ENCODE measurements around the gene GSS.
"Not testable (repeated sequence)": the region's sequence is repeated elsewhere in the genome, so short reads cannot be mapped to it uniquely, and the experiment has no call there.

Gene GSS

DNA sequence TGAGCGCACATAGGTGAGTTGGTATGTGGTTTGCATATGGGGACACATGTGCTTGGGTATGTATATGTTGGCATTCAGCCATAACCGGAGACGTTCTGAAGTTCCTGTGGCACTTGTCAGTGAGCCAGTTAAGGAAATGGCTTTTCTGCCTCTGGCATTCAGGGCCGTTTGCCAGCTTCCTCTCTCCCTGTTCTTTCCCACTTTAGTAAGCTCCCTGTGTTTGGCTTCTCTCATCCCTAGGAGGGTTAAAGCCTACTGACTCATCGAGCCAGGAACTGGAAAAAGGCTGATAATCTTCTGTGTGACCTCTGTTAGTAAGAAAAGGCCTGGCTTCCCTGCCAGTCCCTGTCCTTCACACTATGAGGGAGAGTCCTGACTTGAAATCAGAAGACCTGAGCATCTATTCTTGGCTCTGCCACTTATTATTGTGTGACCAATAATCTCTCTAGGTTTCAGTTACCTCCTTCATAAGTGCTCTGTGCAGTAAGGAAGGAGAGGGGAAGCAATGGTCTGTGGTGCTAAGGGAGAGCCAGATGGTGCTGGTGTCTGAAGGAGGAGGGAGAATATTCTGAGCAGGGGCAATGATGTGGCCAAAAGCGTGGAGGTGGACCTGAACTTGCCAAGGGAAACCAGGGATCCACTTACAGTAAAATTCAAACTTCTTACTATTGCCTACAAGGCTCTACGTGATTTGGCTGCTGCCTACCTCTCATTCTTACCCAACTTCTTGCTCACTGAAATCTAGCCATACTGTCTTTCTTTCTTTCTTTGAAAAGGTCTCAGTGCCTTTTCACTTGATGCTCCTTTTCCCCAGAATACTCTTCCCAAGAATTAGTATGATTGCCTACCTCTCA is 47.8 kb downstream of the GSS start:
- DNase-seq (ENCODE audit: low spot score), result no peak

DNA sequence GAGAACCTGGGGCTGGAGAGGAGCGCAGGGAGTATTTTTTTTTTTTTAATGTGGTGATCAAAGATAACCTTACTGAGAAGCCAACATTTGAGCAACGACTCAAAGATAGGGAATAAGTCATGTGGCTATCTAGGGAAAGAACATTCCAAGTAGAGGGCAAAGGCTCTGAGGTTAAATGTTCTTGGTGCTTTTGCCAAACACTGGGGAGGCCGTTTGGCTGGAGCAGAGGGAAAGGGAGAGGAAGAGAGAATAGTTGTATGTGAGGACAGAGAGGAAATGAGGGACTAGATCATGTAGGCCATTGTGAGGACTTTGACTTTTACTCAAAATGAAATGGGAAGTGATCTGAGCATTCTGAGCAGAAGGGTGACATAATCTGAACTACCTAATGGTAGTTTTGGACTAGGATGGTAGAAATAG is 51.4 kb downstream of the GSS start:
- no peak for DNase-seq (ENCODE audit: low spot score)

DNA sequence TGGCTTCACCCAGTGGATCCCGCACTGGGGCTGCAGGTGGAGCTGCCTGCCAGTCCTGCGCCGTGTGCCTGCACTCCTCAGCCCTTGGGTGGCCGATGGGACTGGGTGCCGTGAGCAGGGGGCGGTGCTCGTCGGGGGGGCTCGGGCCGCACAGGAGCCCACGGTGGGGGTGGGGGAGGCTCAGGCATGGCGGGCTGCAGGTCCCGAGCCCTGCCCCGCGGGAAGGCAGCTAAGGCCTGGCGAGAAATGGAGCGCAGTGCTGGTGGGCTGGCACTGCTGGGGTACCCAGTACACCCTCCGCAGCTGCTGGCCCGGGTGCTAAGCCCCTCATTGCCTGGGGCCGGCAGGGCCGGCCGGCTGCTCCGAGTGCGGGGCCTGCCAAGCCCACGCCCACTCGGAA is 56.9 kb downstream of the GSS start:
- DNase-seq (ENCODE audit: low spot score), result not testable (repeated sequence)

DNA sequence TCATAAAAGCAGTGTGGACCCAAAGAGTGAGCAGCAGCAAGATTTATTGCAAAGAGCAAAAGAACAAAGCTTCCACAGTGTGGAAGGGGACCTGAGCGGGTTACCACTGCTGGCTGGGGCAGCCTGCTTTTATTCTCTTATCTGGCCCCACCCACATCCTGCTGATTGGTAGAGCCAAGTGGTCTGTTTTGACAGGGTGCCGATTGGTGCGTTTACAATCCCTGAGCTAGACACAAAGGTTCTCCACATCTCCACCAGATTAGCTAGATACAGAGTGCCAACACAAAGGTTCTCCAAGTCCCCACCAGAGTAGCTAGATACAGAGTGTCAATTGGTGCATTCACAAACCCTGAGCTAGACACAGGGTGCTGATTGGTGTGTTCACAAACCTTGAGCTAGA is 57.5 kb downstream of the GSS start:
- not testable (repeated sequence) for DNase-seq (ENCODE audit: low spot score)

DNA sequence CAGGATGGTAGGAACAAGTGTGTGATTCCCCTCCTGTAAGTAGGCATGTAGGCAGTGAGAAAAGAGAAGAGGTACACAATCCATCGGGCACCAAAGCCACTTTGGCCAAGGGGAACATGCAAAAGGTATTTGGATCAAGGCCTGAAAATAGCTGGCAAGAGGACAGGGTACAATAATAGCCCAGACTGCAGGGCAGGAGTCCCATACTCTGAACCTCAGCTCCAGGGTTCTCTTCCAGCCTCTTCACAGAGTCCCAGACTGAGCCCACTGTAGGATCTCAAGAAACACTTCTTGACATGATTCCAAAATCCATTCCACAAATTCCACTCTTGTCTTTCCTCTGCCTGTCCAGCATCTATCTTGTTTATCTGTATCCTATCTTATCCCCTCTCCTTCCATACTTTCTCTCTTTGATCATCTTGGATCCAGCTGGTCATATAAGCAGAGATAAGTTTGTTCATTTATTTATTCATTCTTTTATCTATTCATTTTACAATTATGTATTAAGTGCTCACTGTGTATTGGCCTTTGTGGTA is 59.5 kb downstream of the GSS start:
- DNase-seq (ENCODE audit: low spot score), result no peak

DNA sequence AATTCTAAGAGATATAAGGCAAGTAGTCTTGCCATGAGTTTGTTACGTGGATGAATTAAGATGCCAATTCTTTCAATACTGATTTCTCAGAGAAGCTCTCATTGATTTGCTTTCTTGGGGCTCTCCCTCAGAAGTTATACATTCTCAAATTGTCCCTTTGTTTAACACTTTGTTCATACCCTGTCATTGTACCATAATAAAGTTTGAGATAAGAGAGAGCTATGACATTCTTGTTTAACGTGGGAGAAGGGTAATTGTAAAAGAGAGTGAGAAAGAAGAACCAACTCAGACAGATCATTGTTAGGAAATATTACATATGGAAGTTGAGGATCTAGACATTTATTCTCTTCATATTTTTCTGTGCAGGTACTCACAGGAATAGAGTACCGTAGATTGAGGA is 60.1 kb downstream of the GSS start:
- DNase-seq (ENCODE audit: low spot score), result no peak

DNA sequence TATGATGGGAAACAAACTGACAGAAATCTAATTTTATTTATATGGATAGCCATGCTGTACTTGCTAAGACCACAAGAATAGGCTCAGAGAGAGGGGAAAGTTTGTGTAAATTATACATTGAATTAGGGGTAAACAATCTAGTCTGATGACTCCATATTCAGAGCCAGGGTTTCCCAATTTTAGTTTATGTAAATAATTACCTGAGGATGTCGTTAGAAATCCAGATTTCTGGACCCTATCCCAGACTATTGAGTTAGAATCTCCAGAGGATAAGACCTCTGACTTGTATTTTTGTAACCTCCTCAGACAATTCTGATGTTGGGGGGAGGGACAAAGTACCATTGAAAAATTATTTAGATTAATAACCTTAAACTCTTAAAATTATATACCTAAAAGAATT is 60.9 kb downstream of the GSS start:
- DNase-seq (ENCODE audit: low spot score), result no peak

DNA sequence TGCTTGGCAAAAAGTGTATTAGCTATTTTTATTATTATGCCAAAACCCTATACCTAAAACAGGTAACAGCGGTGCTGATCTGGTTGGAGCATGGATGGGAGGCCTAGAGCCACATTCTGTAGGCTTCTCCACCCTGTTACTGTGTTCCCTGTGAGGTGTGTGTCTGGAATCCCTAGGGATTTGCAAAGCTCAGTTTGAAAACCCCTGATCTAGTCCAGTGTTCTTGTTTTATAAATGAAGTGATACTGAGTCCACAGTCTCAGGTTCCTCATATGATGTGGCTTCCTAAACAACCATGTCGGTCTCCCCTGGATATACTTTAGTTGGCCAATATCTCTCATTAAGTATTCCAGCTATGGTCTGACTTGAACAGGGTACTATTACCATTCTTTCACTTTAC is 62.9 kb downstream of the GSS start:
- DNase-seq (ENCODE audit: low spot score), result no peak

DNA sequence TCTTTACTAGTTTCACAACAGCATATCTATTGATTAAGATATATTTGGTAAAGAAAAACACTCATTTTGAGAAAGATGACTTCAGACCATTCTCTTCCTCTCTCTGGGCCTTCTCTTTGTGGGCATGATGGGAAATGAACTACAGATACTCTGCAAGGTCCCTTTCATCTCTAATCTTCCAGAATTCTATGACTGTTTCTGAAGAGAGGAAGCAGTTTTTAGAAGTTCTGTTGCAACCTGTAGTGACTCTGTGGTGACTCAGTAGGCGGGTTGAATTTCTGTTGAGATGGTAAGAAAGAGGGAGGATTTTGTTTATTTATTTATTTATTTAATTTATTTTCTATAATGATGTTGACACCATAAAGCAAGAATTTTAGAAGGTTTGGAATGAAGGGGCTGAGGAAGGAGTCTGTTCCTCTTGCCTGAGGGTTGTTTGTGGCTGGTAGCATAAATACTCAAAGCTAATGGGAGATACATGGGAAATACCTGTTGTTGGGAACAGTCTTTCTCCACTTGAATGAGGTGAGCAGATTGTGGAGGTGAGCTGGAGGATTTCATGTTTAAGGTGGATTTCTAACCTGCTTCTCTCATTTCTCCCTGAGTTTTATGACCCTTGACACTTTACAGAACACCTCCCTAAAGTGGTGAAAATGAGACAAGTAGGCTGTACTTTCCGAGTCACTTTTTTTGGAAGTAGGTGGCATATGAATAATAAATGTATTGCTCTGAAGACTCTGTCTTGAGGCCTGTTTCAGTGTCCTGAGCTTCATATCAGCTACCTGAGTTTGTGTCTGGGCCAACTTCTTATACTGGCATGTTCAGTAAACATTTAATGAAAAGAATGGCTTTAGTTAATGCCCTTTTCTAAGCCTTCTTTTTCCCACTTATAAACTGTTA is 64.2 kb downstream of the GSS start:
- DNase-seq (ENCODE audit: low spot score), result no peak

DNA sequence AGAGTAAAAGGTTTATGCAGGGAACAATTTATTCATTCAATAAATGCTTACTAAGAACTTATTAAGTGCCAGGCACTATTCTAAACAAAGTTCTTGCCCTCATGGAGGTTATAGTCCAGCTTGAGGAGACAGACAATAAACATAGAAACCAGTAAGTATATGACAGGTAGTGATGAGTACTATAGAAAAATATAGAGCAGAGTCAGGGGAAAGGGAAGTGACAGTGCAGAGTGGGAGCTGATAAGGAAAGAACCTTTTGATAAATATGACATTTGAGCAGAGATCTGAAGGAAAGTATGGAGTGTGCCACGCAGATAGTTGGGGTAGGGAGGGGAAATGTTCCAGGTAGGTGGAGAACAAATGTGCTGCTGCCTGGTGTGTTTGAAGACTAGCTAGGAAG is 67.1 kb downstream of the GSS start:
- no peak for DNase-seq (ENCODE audit: low spot score)

DNA sequence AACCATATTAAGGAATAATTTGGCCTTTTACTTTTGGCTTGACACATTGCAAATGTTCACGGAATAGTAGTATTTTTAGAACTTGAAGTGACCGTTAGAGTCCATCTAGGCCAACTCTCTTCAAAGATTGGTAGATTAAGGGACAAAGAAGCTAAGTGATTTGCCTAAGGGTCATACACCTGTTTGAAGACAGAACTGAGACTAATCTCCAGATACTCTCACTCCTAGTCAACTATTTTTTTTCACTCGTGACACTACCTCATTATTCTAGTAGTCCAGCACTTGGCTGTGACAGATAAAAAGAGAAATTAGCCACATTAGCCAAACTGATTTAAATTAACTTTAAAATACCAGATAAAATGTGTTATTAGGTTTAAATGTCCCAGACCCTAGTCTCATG is 68.6 kb downstream of the GSS start:
- no peak for DNase-seq (ENCODE audit: low spot score)

DNA sequence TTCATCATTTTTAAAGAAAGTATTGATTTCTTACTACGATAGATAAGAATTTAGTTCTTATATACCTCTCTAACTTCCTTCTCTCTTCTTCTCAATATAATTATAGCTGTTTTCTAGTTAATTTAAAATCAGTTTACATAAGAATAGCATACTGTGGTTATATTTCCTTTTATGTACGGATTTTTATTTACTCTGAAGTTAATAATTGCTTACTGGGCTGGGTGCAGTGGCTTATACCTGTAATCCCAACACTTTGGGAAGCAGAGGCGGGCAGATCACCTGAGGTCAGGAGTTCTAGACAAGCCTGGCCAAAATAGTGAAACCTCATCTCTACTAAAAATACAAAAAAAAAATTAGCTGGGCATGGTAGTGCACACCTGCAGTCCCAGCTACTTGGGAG is 69.5 kb downstream of the GSS start:
- no peak for DNase-seq (ENCODE audit: low spot score)

DNA sequence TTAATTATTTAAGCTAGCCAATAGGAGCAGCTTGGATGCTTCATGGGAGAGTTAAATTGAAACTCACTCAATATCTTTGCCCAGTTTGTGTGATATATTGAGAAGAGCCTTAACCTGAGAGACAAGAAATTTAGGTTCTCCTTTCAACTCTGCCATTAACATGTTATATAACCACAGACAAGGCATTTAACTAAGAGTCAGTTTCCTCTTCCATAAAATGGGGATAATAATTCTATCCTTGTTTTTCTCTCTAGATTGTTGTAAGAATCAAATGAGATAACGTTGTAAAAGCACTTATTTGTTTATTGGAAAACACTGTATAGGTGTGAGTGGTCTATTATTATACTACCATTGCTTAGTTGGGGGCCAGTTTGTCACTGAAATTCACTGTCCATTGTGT is 71.3 kb downstream of the GSS start:
- no peak for DNase-seq (ENCODE audit: low spot score)

DNA sequence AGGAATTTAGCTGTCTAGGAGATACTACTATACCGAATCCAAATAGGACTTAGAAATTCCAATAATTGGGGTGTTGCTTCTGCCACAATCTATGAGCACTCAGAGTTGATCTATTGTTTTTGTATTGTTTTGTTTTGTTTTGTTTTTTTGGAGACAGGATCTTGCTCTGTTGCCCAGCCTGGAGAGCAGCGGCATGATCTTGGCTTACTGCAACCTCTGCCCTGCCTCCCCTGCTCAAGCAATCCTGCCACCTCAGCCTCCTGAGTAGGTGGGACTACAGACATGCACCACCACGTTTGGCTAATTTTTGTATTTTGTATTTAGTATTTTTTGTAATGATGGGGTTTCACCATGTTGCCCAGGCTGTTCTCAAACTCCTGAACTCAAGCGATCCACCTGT is 71.8 kb downstream of the GSS start:
- no peak for DNase-seq (ENCODE audit: low spot score)

DNA sequence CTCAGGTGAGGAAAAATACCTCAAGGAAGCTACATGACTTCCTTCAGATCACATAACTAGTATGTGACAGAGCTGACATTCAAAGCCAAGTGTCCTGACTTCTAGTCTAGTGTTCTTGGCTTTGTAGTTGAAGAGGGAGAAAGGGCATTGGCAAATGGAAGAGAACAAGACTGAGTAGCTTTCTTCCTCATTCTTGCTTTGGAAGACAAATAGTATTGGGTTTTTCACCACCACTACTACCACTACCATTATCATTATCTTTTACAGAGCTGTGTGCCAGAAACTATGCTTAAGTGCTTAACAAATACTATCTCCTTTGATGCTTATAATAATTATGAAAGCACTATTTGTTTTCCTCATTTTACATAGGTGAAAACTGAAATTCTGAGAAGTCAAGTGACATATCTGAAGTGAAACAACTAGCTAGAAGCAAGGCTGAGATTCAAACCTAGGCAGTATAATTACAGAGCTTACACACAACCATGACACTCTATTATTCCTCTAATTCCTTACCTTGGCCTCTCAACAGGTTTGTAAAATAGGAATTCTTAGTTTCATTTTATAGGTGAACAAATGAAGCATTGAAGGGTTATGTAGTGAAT is 72.4 kb downstream of the GSS start:
- no peak for DNase-seq (ENCODE audit: low spot score)

DNA sequence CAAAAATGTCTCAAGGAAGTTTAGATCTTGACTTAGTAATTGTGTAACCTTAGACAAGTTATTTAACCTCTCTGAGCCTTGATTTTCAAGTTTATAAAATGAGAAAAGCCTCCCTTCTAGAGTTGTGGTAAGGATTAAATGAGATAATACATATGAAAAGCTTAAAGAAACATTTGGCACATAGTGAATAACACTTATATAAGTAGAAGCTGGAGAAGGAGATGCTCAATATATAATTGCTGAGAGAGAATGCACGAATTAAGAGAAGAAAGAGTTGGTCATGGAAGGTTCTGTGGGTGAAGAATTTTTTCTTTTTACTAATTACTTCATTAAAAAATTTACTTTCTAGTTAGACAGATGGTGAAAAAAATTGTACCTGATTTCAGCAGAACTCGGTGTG is 73.9 kb downstream of the GSS start:
- no peak for DNase-seq (ENCODE audit: low spot score)

DNA sequence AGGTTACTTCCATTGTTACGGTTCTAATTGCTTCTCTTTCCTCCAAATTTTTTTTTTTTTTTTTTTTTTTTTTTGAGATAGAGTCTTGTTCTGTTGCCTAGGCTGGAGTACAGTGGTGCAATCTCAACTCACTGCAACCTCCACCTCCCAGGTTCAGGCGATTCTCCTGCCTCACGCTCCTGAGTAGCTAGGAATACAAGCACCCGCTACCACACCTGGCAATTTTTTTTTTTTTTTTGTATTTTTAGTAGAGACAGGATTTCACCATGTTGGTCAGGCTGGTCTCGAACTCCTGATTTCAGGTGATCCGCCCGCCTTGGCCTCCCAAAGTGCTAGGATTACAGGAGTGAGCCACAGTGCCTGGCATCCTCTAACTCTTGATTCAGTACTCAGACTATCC is 74.6 kb downstream of the GSS start:
- not testable (repeated sequence) for DNase-seq (ENCODE audit: low spot score)

DNA sequence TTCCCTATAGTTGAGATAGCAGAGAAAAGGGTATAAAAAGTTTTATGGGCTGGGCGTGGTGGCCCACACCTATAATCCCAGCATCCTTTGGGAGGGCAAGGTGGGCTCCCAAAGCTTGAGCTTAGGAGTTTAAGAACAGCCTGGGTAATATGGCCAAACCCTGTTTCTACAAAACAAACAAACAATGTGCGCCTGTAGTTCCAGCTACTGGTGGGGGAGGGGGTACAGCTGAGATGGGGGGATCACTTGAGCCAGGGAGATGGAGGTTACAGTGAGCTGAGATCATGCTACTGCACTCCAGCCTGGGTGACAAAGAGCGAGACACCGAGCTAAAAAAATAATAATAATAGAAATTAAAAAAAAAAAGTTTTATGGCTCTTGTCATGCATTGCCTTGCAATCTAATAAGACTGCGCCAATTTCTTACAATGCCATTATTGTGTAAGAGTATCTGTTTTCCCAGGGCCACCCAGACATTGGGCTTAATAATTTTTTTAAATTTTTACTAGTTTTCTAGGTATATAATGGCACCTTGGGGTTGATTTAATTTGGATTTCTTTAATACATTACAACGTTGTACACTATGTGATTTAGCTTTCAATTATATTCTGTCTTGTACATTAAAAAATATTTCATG is 75.3 kb downstream of the GSS start:
- DNase-seq (ENCODE audit: low spot score), result no peak

Data from left forelimb (tissue), 1 donor.